SHP77 treated with DMSO at 0.1 percent for 48 hours (cell line): Measurements from ENCODE around the gene TRIM32.

ENCODE experiments used
- DNase-seq: peaks from one replicate; lab custom pipeline; 2025; lab: John Stamatoyannopoulos, UW

TRIM32 gene

GRCh38 chr9:116687074-116687753 lies at the start of gene TRIM32:
TSS of gene TRIM32 (plus strand) at chr9:116687305. CDS start at chr9:116697743, 10,438 bp downstream.
- peak; percentile 79 for DNase-seq

GRCh38 chr9:116639251-116639741 lies 47.8 kb upstream of the TRIM32 start:
- no peak for DNase-seq

- DNase-seq = no peak
These were observed 45.6 kb upstream of the TRIM32 start for GRCh38 chr9:116641292-116642059.

GRCh38 chr9:116643691-116644090 lies 43.4 kb upstream of the TRIM32 start:
- no peak for DNase-seq

- DNase-seq = no peak
These were observed 42.9 kb upstream of the TRIM32 start for GRCh38 chr9:116644091-116644688.

- DNase-seq = peak; percentile 5
These were observed 40.2 kb upstream of the TRIM32 start for GRCh38 chr9:116646661-116647514.

- no peak for DNase-seq
These were observed 39.6 kb upstream of the TRIM32 start for GRCh38 chr9:116647515-116647809.

- DNase-seq = no peak
These were observed 33.6 kb upstream of the TRIM32 start for GRCh38 chr9:116653348-116654058.

- DNase-seq = no peak
These were observed 33.1 kb upstream of the TRIM32 start for GRCh38 chr9:116654059-116654355.

GRCh38 chr9:116656501-116656971 lies 30.6 kb upstream of the TRIM32 start:
- DNase-seq = peak; percentile 2

- no peak for DNase-seq
These were observed 30.1 kb upstream of the TRIM32 start for GRCh38 chr9:116656977-116657376.

- no peak for DNase-seq
These were observed 28.8 kb upstream of the TRIM32 start for GRCh38 chr9:116658265-116658664.

GRCh38 chr9:116661037-116661954 lies 25.8 kb upstream of the TRIM32 start:
- DNase-seq = peak; percentile 16

- no peak for DNase-seq
These were observed 24.3 kb upstream of the TRIM32 start for GRCh38 chr9:116662646-116663310.

- no peak for DNase-seq
These were observed 23.5 kb upstream of the TRIM32 start for GRCh38 chr9:116663581-116663980.

GRCh38 chr9:116668970-116669695 lies 18.0 kb upstream of the TRIM32 start:
- no peak for DNase-seq

- DNase-seq = no peak
These were observed 15.5 kb upstream of the TRIM32 start for GRCh38 chr9:116671605-116672004.

GRCh38 chr9:116673375-116673774 lies 13.7 kb upstream of the TRIM32 start:
- no peak for DNase-seq
